ENCODE measurements around the gene CDH7.

DNA sequence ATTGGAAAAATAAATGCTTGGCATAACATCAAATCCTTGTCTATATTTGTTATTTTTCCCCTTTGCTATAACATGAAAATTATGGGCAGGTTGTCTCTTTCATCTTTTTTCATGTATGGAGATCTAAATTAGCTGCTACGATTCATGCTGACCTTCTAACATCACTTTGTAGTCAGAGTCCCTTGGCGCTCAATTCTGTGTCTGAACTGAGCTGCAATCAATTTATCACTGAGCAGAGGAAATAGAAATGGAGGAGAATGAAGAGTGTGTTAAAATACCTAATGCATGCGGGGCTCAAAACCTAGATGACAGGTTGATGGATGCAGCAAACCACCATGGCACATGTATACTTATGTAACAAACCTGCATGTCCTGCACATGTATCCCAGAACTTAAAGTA, 168.9 kb downstream of the CDH7 start:
- TF ChIP-seq, protein P1, sequence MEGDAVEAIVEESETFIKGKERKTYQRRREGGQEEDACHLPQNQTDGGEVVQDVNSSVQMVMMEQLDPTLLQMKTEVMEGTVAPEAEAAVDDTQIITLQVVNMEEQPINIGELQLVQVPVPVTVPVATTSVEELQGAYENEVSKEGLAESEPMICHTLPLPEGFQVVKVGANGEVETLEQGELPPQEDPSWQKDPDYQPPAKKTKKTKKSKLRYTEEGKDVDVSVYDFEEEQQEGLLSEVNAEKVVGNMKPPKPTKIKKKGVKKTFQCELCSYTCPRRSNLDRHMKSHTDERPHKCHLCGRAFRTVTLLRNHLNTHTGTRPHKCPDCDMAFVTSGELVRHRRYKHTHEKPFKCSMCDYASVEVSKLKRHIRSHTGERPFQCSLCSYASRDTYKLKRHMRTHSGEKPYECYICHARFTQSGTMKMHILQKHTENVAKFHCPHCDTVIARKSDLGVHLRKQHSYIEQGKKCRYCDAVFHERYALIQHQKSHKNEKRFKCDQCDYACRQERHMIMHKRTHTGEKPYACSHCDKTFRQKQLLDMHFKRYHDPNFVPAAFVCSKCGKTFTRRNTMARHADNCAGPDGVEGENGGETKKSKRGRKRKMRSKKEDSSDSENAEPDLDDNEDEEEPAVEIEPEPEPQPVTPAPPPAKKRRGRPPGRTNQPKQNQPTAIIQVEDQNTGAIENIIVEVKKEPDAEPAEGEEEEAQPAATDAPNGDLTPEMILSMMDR (IDR thresholded peaks at IDR 0.05; ENCODE audit: low read depth, low read length), result no peak
- no peak for TF ChIP-seq EZH2phosphoT487 (IDR thresholded peaks at IDR 0.05; ENCODE audit: low read depth)
